HG03135 (cell line): Measurements from ENCODE around the gene SYNGR1.
"Not testable (repeated sequence)": the region's sequence is repeated elsewhere in the genome, so short reads cannot be mapped to it uniquely, and the experiment has no call there.

ENCODE experiments used
- ATAC-seq: cut with Tn5 transposase; IDR thresholded peaks from one replicate; pipeline ENCODE4 v1.9.1; 2021; ENCODE audit warnings: mild to moderate bottlenecking, moderate library complexity; ENCODE audit not compliant: unreplicated experiment

Gene SYNGR1

GRCh38 chr22:39350757-39351688, 1.2 kb downstream of the SYNGR1 start:
- ATAC-seq: no peak

GRCh38 chr22:39351689-39352214, 2.0 kb downstream of the SYNGR1 start:
- ATAC-seq: no peak

- no peak for ATAC-seq
Measured at GRCh38 chr22:39352306-39352891, 2.6 kb downstream of the SYNGR1 start.

GRCh38 chr22:39353346-39353745, 3.6 kb downstream of the SYNGR1 start:
- no peak for ATAC-seq

- no peak for ATAC-seq
Measured at GRCh38 chr22:39355080-39355479, 5.3 kb downstream of the SYNGR1 start.

GRCh38 chr22:39355805-39356204, 6.0 kb downstream of the SYNGR1 start:
- ATAC-seq: not testable (repeated sequence)

- no peak for ATAC-seq
Measured at GRCh38 chr22:39356464-39356863, 6.7 kb downstream of the SYNGR1 start.

- ATAC-seq: not testable (repeated sequence)
Measured at GRCh38 chr22:39357110-39358108, 7.6 kb downstream of the SYNGR1 start.

GRCh38 chr22:39358197-39358596, 8.4 kb downstream of the SYNGR1 start:
- not testable (repeated sequence) for ATAC-seq

GRCh38 chr22:39359659-39360195, 9.9 kb downstream of the SYNGR1 start:
- no peak for ATAC-seq

- no peak for ATAC-seq
Measured at GRCh38 chr22:39360242-39360641, 10.5 kb downstream of the SYNGR1 start.

GRCh38 chr22:39360674-39361413, 11.1 kb downstream of the SYNGR1 start:
- no peak for ATAC-seq

- ATAC-seq: no peak
Measured at GRCh38 chr22:39361496-39361895, 11.7 kb downstream of the SYNGR1 start.

GRCh38 chr22:39362271-39362670, 12.5 kb downstream of the SYNGR1 start:
- no peak for ATAC-seq

- ATAC-seq: no peak
Measured at GRCh38 chr22:39362932-39363331, 13.1 kb downstream of the SYNGR1 start.

GRCh38 chr22:39363751-39364515, 14.1 kb downstream of the SYNGR1 start:
- ATAC-seq: no peak

- ATAC-seq: no peak
Measured at GRCh38 chr22:39364714-39365491, 15.1 kb downstream of the SYNGR1 start.

- ATAC-seq: no peak
Measured at GRCh38 chr22:39365492-39365780, 15.6 kb downstream of the SYNGR1 start.
